ENCODE data around the gene BIRC6. TPM values are rescaled to one million over a fixed set of nuclear protein-coding genes. Genes with fewer than 3 reads are reported as not detected.

BIRC6 gene
- polyA plus RNA-seq, 1 donor (not counting 4 experiments of a cell fraction or from before 2014, with no cell fraction given) = 57.0 TPM

GRCh38 chr2:32532961-32533360 is 176.1 kb downstream of the BIRC6 start:
- FAIRE-seq (no peak), DNase-seq (ENCODE audit: low read depth, low spot score) (no peak)
- H3K9ac ChIP-seq (ENCODE audit: control insufficient read depth, extremely low read depth, insufficient read depth, low read length) = no peak overlapping the region
- no peak overlapping the region for H3K4me2 ChIP-seq (ENCODE audit: control insufficient read depth, extremely low read depth, insufficient read depth, low read depth, low read length)
- no peaks in the 10 kb centered on the region for H3K79me2 ChIP-seq (ENCODE audit: control insufficient read depth, insufficient read depth, low read length)
- H3K4me1 ChIP-seq (ENCODE audit: control insufficient read depth, extremely low read depth, insufficient read depth, low read length) = no peaks in the 10 kb centered on the region
- no peak overlapping the region for H2AFZ ChIP-seq (ENCODE audit: control insufficient read depth, low read length)
- no peak overlapping the region for H3K27ac ChIP-seq (ENCODE audit: control insufficient read depth, insufficient read depth, low read length)
- no peaks in the 10 kb centered on the region for H4K20me1 ChIP-seq (ENCODE audit: control insufficient read depth, extremely low read depth, insufficient read depth, low read length)
- H3K9me1 ChIP-seq (ENCODE audit: control insufficient read depth, extremely low read depth, insufficient read depth, low read length) = no peaks in the 10 kb centered on the region
- H3K36me3 ChIP-seq (ENCODE audit: control insufficient read depth in 2 of 2, extremely low read depth in 1 of 2, insufficient read depth in 2 of 2, low read length in 2 of 2) = peaks cover 5 to 12% of the 10 kb centered on the region in 2 experiments
- TF ChIP-seq CTCF (optimal IDR thresholded peaks at IDR 0.05 in 1 of 3, IDR thresholded peaks at IDR 0.05 in 1 of 3, conservative IDR thresholded peaks at IDR 0.05 in 1 of 3; ENCODE audit: extremely low read depth in 1 of 3, insufficient read depth in 2 of 3, low read length in 3 of 3) = no peak
- no peak for TF ChIP-seq EZH2 (IDR thresholded peaks at IDR 0.05; ENCODE audit: low read length)
- dilution Hi-C loops (cut with MboI; ENCODE audit: extremely low pct_ligation_motif_present, low sequenced_read_pairs) = no loop called here
- no peaks in the 10 kb centered on the region for H3K9me3 ChIP-seq (ENCODE audit: control insufficient read depth, low read depth, low read length)
- no peak overlapping the region for H3K4me3 ChIP-seq (ENCODE audit: control insufficient read depth in 2 of 3, extremely low read depth in 1 of 3, insufficient read depth in 2 of 3, low read depth in 1 of 3, low read length in 3 of 3)
- H3K27me3 ChIP-seq (ENCODE audit: control insufficient read depth, extremely low read depth, insufficient read depth, low read length) = no peaks in the 10 kb centered on the region

GRCh38 chr2:32534831-32535230 is 178.0 kb downstream of the BIRC6 start:
- dilution Hi-C loops (cut with MboI; ENCODE audit: extremely low pct_ligation_motif_present, low sequenced_read_pairs) = no loop called here
- no peak for FAIRE-seq

More at GRCh38 chr2:32534831-32535230, 178.0 kb downstream of the BIRC6 start:
- Histone ChIP-seq H3K9me1 (ENCODE audit: control insufficient read depth, extremely low read depth, insufficient read depth, low read length) (no peaks in the 10 kb centered on the region), H3K4me1 (ENCODE audit: control insufficient read depth, extremely low read depth, insufficient read depth, low read length) (no peaks in the 10 kb centered on the region), H3K4me2 (ENCODE audit: control insufficient read depth, extremely low read depth, insufficient read depth, low read depth, low read length) (no peak overlapping the region), H3K79me2 (ENCODE audit: control insufficient read depth, insufficient read depth, low read length) (no peaks in the 10 kb centered on the region), H4K20me1 (ENCODE audit: control insufficient read depth, extremely low read depth, insufficient read depth, low read length) (no peaks in the 10 kb centered on the region), H3K27ac (ENCODE audit: control insufficient read depth, insufficient read depth, low read length) (no peak overlapping the region), H3K9me3 (ENCODE audit: control insufficient read depth, low read depth, low read length) (no peaks in the 10 kb centered on the region), H3K9ac (ENCODE audit: control insufficient read depth, extremely low read depth, insufficient read depth, low read length) (no peak overlapping the region), H3K36me3 (ENCODE audit: control insufficient read depth in 2 of 2, extremely low read depth in 1 of 2, insufficient read depth in 2 of 2, low read length in 2 of 2) (peaks cover 5 to 10% of the 10 kb centered on the region in 2 experiments), H2AFZ (ENCODE audit: control insufficient read depth, low read length) (no peak overlapping the region), H3K27me3 (ENCODE audit: control insufficient read depth, extremely low read depth, insufficient read depth, low read length) (no peaks in the 10 kb centered on the region), H3K4me3 (ENCODE audit: control insufficient read depth in 2 of 3, extremely low read depth in 1 of 3, insufficient read depth in 2 of 3, low read depth in 1 of 3, low read length in 3 of 3) (no peak overlapping the region)
- no peak for DNase-seq (ENCODE audit: low read depth, low spot score)
- no peak for TF ChIP-seq CTCF (optimal IDR thresholded peaks at IDR 0.05 in 1 of 3, IDR thresholded peaks at IDR 0.05 in 1 of 3, conservative IDR thresholded peaks at IDR 0.05 in 1 of 3; ENCODE audit: extremely low read depth in 1 of 3, insufficient read depth in 2 of 3, low read length in 3 of 3)
- no peak for TF ChIP-seq EZH2 (IDR thresholded peaks at IDR 0.05; ENCODE audit: low read length)
